ENCODE data around the gene EPB41L4A.

DNA sequence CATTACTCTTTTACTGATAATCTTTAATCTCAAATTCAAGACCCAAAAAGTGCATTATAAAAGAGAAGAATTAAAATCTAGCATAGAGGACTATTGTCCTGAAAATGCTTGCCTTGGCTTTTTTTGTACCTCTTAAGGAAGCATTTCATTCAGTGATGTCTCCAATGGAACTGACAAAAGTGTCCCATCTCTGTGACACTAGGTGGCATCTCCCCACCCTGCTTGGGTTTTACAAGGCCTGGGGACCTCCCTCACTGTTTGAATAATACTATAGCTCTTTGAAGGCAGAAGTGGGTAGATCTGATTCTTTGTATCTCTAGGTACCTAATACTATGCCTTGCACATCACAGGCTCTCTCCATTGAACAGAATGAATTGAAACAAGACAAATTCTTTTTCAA, 180.6 kb downstream of the EPB41L4A start:
- no peak for TF ChIP-seq ZNF384 (IDR thresholded peaks at IDR 0.05)
- TF ChIP-seq TARDBP (IDR thresholded peaks at IDR 0.05): no peak
- no peak for TF ChIP-seq BHLHE40 (IDR thresholded peaks at IDR 0.05; ENCODE audit: borderline replicate concordance)
- no peak for TF ChIP-seq FOXA1 (IDR thresholded peaks at IDR 0.05)
- no peak for TF ChIP-seq HDGF (IDR thresholded peaks at IDR 0.05; ENCODE audit: borderline replicate concordance)
- TF ChIP-seq L3MBTL2 (conservative IDR thresholded peaks at IDR 0.05): no peak
- no peak for TF ChIP-seq SUZ12 (IDR thresholded peaks at IDR 0.05)
- TF ChIP-seq PKNOX1 (IDR thresholded peaks at IDR 0.05): no peak
- no peak for TF ChIP-seq FOXK2 (IDR thresholded peaks at IDR 0.05)
- TF ChIP-seq FOXM1 (IDR thresholded peaks at IDR 0.05; ENCODE audit: borderline replicate concordance): no peak
- no peak for TF ChIP-seq SP1 (IDR thresholded peaks at IDR 0.05)

All from HEK293T (cell line).